ENCODE measurements around the gene REPIN1. TPM values are rescaled to one million over a fixed set of nuclear protein-coding genes. Genes with fewer than 3 reads are reported as not detected.

Gene REPIN1
- total RNA-seq, 1 donor from 2014 or later, result 117 TPM

DNA sequence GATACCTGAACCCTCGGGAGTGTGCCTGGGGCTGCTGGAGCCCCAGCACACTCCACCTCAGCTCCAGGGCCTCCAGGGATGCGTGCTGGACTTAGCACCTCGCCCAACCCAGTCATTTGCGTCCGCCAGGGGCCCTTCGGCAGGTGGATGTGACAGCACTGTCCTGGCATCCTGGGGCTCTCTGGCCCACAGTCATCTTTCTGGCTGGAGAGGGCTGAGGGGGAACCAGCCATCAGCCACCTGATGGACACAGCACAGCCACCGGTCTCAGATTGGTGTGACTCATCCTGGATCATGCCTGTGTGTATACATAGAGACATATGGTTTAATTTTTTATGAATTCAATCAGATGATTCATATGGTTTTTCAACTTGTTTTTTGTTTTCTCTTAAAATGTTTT lies 21.6 kb downstream of the REPIN1 start:
- DNase-seq (ENCODE audit: low spot score), result no peak

DNA sequence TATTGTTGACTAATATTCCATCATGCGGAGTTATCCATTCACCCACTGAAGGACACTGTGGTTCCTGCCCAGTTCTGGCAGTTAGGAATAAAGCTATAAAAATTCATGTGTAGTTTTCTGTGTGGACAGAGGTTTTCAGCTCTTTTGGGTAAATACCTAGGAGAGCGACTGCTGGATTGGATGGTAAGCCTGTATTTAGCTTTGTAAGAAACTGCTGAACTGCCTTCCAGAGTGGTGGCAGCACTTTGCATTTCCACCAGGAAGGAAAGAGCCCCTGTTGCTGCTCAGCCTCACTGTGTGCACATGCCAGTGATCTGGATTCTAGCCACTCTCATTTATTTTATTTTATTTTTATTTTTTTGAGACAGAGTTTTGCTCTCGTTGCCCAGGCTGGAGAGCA lies 24.7 kb downstream of the REPIN1 start:
- no peak for DNase-seq (ENCODE audit: low spot score)

DNA sequence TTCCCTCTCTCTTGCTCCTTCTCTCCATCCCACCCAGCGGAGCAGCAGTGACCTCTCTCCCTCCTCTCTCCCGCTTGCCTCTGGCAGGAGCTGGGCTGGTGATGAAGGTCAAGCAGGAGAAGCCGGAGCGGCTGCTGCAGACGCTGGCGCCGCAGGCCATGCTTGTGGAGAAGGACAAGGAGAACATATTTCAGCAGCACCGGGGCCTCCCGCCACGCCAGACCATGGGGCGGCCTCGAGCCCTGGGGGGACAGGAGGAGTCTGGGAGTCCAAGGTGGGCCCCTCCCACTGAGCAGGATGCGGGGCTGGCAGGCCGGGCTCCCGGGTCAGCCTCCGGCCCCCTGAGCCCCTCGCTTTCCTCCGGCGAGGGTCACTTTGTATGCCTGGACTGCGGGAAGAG lies 27.8 kb downstream of the REPIN1 start:
- DNase-seq (ENCODE audit: low spot score), result no peak

DNA sequence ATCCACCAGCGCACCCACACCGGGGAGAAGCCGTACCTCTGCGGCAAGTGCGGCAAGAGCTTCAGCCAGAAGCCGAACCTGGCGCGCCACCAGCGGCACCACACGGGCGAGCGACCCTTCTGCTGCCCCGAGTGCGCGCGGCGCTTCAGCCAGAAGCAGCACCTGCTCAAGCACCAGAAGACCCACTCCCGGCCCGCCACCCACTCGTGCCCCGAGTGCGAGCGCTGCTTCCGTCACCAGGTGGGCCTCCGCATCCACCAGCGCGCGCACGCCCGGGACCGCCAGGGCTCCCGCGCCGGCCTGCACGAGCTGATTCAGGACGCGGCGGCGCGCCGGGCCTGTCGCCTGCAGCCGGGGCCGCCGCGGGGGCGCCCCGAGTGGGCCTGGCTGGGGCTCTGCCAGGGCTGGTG lies 28.2 kb downstream of the REPIN1 start:
- no peak for DNase-seq (ENCODE audit: low spot score)

DNA sequence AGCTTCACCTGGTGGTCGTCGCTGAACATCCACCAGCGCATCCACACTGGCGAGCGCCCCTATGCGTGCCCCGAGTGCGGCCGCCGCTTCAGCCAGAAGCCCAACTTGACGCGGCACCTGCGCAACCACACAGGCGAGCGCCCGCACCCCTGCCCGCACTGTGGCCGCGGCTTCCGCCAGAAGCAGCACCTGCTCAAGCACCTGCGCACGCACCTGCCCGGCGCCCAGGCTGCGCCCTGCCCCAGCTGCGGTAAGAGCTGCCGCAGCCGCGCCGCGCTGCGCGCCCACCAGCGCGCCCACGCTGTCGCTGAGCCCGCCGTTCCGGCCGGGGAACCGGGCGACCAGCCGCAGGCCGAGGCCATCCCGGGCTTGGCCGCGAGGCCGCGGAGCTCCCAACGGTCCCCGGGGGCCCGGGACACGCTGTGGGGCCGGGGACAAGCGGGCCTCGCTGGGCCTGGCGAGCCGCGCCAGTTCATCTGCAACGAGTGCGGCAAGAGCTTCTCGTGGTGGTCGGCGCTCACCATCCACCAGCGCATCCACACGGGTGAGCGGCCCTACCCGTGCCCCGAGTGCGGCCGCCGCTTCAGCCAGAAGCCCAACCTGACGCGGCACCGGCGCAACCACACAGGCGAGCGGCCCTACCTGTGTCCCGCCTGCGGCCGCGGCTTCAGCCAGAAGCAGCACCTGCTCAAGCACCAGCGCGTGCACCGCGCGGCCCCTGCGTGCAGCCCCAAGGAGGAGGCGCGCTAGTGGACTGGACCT lies 28.9 kb downstream of the REPIN1 start:
- DNase-seq (ENCODE audit: low spot score), result no peak

DNA sequence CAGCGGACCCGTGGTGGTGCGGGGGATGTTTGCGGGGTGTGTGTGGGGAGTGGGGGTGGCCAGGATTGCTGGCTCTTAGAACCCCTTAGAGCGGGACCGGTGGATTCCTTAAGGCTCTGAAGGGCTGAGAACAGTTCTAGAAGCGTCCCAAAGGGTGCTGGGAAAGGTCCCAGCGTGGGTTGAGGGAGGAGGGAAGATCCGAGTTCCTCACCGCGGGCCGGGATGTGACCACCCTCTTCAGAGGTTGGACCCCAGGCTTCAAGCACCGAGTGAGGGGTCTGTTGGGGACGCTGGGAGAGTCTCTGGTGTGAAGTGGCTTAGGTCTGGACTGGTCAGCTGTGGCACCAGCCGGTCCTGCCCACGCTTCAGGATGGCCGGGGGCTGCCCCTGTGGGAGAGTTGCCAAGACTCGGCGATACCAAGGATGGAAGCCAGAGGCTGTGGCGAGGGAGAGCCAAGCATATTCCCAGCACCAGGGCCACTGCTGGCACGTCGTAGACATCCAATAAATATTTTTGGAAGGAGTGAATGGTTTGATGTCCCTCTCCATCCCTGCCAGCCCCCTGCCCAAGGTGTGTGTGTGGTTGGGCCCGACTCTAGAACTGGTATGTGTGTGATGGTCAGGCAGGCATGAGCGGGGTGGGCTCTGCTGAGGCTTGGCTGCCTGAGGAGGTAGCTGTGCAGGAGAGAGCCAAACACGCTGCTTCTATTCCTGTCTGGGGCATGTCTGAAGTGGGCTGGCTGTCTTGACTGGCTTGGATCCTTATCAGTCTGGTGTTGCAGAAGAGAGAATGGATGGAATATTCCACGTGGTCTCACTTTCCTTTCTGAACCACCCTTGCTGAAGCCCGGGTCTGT lies 29.7 kb downstream of the REPIN1 start:
- no peak for DNase-seq (ENCODE audit: low spot score)

DNA sequence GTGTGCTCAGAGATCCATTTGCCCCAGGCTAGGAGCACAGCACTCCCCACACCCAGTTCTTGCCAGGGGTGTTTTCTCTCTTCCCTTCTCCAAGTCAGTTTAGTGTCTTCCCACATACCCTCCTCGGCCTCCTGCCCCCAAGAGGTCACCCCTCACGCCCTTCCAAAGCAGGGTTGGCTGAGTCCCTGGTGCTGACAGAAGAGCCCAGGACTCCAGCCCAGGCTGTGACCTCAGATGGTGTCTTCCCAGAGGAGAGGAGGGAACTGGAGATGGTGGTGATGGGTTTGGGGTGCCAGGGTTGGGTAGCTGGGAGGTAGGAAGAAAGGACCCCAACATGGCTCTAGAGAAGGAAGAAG lies 30.3 kb downstream of the REPIN1 start:
- DNase-seq (ENCODE audit: low spot score), result no peak

DNA sequence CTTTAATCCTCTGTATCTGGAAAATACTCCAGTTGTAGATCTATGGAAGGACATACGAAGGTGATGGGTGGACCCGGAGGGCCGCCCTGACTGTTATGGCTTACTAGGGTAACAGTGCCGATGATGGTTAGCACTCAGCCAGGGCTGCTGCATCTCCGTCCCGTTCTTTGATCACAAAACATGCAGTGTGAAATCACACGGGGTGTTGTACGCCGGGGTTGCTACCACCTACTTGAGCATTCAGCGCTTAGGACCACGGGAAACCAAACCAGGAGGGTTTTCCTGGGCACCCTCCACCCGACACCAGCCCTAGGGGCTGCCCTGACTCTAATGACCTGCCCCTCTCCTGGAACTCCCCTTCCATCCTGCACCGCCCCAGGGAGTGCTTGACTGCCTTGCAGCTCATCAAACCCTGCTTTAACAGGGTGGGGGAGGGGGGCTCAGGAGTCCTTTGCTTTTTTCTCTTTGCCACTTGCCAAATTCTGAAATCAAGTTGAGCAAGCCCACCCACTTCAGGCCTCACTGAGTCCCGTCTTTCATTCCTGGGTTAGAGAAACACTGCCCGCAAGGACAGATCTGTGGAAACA lies 30.9 kb downstream of the REPIN1 start:
- no peak for DNase-seq (ENCODE audit: low spot score)

DNA sequence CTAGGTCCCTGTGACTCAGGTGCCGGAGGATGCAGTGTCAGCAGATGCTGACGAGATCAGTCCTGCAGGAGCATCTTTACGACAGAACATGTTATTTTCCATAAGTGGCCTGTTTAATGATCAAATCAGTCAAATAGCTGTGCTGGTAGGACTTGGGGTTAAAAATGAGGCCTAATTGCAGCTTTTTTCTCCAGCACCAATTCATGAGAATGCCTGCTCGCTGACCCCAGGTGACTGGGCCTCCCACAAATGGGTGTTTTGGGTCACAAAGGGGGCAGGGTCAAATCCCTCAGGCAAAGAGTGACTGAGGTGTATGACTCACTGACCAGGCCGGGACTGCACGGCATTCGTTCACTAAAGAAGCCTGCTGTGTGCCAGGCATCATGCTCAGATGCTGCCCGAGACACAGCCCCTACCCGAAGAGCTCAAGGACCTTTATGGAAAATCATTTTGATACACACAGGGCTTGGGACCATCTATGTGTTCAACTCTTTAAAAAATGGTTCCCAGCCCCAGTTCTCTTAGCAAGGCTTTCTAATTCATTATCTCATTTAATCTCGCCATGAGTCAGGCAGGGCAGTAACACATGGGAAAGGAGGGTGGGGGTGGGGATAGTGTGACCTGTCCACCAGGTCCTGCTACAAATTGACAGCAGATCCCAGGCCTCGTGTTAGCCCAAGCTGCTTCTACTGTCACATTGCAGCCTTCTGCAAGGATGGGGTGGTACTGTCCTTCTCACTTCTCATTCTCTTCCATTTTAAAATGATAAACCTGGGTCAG lies 31.6 kb downstream of the REPIN1 start:
- no peak for DNase-seq (ENCODE audit: low spot score)

DNA sequence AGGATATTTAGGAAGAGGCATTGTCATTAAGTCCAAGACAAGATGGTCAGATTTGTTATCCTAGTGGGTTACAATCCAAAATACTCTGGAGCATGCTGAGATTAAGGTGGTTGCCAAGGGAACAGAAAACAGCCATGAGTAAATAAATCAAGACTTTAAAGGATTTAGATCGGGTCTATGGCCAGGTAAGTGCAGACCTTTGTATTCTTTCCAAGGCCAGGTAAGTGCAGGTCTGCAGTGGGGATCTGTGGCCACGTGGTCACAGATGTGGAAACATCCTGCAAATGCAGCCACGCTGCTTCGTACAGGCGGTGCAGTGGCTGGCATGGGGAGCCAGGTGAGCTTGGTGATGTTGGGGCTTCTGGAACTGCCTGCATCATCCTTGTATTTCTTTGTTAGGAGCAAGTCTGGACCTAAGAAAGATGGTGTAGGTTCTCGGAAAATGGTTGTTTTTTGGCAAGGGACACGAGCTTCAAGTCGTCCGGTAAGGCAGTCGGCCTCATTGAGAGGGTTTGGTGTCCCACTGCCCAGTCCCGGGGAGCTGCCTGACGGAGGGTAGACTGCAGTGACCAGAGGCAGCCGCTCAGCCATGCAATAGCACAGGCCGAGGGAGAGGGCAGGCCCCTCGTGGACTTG lies 32.3 kb downstream of the REPIN1 start:
- DNase-seq (ENCODE audit: low spot score), result no peak

DNA sequence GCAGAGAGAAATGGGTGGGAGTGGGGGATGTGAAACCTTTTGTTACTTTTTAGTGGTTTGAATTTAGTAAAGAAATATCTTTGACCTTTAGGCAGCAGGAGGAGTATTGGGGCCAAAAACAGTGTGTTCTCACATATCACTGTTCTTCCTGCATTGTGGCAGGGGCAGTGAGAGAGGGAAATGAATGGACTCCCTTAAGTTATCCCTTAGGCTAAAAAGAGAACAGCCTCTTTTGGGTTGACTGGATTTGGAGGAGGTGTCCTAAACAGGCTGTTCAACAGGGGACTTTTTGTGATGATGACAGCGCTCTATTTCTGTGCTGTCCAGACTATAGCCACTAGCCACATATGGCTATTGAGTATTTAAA lies 32.8 kb downstream of the REPIN1 start:
- no peak for DNase-seq (ENCODE audit: low spot score)

DNA sequence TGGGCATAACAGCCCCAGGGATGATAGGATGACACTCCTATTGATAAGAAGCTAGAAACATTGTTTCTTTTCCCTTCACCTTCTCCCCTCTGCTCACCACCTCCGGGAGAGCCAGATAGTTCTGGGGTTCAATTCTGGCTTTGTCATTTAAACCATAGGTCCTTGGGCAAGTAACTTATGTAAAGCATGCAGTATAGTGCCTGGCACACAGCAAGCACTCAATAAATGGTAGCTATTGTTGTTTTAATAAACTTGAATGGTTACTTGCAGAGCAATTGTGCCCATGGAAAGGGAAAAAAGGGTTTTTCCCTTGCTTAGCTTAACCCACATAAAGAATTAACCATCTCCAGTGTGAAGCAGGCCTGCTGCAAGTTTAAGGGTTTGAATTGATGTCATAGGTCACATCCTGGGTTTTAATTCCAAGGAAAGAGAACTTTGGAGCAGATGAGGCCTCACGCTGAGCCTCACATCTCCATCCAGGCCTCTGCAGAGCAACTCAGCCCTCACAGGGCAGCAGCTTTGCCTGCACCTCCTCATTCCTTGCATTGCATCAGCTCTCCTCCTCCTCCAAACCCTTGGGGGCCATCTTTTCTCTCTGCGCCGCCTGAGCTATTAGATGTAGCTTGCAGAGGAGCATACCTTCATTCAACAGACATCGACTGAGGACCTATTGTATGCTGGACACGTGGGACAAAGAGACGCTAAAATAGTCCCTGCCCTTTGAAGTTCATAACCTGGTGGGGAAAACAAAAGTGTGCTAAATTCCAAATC lies 33.4 kb downstream of the REPIN1 start:
- DNase-seq (ENCODE audit: low spot score), result no peak

DNA sequence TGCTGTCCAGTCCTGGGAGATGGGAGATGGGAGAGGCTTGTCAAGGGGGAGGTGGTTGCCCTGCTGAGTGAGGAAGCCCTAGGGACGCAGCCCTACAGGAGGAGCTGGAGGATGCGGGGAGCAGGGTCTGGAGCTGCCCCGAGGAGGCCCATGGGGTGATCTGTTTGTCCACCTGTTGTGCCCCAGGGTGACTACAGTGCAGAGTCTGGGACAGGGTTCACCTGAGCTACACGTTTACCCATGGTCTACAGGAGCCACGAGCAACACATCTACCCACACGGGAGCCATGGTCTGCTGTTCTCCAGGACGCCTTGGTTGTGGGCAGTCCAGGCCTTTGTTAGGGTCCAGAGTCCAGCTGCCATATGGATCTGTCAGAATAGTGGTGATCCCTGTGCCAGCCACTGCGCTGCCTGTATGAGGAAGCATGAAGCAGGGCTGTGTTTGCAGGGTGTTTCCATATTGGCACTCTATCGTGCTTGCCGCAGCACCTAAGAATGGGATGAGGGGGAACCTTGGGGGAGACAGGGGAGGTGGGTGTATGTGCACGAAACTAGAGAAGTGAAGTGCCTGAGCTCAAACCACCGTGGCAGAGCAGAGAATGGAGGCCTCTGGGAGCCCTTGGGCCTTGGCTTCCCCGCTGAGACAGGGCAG lies 34.2 kb downstream of the REPIN1 start:
- no peak for DNase-seq (ENCODE audit: low spot score)

DNA sequence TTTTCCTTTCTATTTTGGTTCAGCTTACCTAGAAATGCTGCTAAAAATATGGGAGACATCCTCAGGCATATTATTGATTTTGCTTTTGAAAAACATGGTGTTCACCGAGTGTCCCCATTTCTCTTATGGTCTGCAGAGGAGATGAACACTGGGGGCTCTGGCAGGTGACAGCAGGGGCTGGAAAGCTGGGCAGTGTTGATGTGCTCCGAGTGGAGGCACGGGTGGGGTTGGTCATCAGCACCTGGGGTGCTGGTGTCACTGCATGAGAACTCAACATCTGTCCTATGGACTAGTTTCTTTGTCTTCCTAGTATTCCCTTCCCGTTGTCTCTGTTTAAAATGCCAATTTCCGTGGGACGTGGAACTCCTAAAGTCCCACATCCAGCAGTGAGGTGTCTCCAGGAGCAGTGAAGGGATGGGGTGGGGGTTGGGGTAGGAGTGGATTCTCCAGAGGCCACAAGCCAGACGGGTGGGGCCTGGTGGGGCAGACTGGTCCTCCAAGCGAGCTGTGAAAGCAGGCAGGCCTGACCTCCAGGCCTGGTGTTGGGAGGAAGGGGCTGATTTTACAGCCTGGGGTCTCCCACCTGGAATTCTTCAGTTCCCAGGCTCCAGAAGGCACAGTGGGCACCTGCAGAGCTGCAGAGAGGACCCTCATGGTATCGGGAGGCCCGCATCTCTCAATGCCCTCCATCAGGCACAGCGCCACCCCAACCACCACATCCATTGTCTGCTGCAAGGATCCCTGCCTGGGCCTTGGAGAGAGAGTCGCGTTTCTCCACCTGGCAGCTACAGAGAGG lies 35.0 kb downstream of the REPIN1 start:
- no peak for DNase-seq (ENCODE audit: low spot score)

DNA sequence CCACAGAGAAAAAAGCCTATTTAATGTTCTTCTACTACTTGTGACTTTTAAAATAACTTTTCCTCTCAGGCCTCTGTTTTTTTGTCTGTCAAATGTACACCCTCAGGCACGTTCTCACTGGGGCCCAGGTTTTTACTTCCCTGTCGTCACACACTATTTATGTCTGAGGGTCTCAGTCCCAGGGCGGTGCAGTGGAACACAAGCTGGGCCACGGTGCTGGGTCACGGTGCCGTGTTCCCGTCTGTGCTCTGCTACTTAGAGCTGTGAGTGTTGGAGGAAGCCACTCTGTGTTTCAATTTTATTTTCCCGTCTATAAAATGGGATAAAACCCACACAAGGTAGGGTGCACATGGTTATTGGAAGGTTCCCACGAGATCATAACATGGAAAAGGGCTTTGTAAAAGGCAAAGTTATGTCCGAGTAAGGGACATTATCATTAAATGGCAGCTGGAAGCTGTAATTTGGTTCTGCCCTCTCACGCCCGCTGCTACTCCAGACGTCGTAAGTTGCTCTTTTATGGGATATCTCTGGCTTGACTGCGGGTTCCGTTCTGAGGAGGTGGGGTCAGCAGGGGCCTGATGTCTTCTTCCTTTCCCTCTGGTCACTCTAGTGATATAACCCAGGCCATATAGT lies 35.7 kb downstream of the REPIN1 start:
- no peak for DNase-seq (ENCODE audit: low spot score)

DNA sequence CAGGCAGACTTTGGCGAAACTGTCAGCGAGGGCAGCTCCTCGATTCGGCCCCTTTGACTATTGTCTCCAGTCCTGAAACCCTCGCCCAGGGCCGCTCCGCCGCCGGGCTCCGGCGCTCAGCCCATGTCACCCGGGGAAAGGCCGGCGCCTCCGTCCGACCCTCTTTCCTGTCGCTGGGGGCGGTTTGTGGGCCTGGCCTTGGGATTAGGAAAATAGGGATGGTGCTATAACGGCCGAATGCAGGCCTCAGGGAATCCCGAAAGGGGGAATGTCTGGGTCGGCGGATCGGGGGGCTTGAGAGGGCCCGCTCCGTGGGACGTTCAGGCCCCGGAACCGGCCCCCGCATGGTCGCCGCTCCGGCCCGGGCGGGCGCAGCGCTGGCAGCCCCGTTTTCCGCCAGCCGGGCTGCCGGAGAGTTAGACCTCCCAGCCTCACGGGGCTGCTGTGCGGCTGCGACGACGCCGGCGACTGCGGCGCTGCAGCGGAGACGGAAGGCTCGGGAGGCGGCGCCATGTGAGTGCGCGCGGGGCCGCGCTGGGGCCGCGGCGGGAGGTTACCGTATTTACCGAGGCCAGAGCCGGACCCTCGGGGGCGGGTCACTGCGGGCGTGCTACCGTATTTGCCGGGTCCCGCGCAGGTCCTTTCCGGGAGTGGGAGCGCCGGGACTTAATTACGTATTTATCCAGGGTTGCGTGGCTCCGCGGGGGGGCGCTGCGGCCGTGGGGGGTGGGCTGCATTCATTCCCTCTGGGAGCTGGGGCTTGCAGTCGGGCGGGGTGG lies 36.4 kb downstream of the REPIN1 start:
- DNase-seq (ENCODE audit: low spot score), result peak; percentile 89

DNA sequence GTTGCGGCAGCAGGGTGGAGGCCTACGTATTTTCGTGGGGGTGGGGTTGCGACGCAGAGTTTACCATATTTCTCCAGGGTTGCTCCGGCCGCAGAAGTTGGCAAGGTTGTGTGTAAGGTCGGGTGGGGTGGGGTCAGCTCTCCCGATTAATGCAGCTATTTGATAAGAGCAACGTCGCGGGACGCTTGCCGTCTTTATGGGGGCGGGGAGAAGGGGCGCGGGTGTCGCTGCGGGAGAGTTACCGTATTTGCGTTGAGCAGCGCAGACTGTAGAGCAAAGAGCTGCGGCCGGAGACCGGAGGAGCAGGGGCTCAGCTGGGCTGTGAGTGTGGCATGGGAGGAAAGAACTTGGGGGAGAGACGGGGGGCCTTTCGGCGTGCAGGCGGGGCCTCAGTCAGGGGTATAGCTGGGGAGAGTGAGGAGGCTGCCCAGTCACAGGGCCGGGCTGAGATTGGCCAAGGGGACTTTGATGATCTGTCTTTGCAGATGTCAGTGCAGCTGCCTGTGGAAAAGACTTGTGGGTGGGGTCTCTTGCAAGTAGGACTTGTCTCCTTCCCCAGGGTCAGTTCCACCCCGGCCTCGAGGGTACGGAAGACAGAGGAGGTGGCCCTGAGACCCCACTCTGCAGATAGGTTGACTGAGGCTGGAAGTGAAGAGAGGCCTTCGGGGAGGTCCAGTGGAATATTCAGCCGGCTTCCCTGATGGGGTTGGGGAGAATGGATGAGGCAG lies 37.1 kb downstream of the REPIN1 start:
- DNase-seq (ENCODE audit: low spot score), result no peak

DNA sequence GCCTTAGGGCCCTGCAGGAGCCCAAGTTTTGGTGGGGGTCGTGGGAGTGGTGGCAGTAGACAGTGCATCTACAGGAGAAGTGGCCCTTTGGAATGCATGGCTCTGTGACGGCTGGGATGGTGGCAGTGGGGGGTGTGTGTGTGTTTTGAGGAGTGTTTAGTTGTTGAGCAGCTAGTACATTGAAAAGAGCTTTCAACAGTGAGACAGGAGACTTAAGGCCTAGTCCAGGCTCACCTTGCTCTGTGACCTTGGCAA lies 37.6 kb downstream of the REPIN1 start:
- DNase-seq (ENCODE audit: low spot score), result no peak

Measured in ureter (tissue), 1 donor.